HL-60/S4 (cell line): ENCODE measurements around the gene ZNF516.

Source experiments
- in situ Hi-C: fragments of 300-500 bp; cut with MboI; formaldehyde crosslinking; loops from 2 replicates; pipeline ENCODE4 v1.14.3; 2022; ENCODE audit warnings: low sequenced_read_pairs

The ZNF516 gene

GRCh38 chr18:76387608-76388007 lies 107.4 kb downstream of the ZNF516 start:
- in situ Hi-C loops, result no loop called here

DNA sequence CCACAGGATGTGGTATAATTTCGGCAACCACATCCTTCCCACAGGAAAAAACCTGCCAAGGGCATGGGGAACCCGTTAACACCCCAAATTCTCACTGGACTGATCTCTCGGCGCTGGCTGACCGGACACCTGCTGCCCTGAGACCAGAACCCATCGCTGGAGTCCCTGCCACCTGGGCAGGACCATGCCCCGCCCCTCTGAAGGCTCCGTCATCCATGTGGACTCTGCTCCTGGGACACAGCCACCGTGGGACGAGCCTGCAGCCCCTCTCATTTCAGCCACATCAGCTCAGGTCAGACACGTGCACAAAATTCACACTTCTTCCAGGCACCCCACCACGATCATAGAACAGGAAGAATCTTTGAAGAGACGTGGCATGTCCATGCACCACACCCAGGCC lies 108.2 kb downstream of the ZNF516 start:
- in situ Hi-C loops, result no loop called here

- in situ Hi-C loops, result no loop called here
Observed at GRCh38 chr18:76386071-76386470, 109.0 kb downstream of the ZNF516 start.

- in situ Hi-C loops, result no loop called here
Observed at GRCh38 chr18:76385681-76385975, 109.4 kb downstream of the ZNF516 start.

GRCh38 chr18:76384861-76385680 lies 110.0 kb downstream of the ZNF516 start:
- in situ Hi-C loops, result no loop called here

DNA sequence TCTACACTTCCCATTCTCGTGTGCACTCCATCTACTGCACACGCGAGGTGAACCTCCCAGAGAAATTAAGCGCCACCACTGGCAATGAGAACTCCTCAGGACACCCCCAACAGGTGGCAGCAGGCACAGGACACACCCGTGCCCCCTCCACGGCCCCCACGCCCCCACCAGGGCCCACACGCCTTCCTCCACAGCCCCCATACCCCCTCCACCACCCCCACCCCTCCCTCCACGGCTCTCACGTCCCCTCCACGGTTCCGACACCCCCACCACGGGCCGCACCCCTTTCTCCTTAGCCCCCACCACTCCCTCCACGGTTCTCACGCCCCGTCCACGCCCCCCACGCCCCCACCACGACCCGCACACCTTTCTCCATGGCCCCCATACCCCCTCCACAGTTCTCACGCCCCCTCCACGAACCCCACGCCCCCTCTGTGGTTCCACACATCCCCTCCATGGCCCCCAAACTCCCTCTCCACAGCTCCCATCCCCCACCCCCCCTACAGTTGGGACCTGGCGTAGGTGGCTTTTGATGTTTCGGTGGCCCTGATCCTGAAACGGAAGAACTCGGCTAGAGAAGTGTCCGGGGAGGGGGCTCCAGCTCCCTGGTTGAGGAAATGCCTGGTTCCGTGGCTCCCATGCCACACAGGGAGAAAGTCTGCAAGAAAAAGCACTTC lies 110.8 kb downstream of the ZNF516 start:
- in situ Hi-C loops, result no loop called here

GRCh38 chr18:76383636-76384035 lies 111.4 kb downstream of the ZNF516 start:
- in situ Hi-C loops, result no loop called here

- in situ Hi-C loops, result no loop called here
Observed at GRCh38 chr18:76382275-76382674, 112.8 kb downstream of the ZNF516 start.

GRCh38 chr18:76380791-76381405 lies 114.1 kb downstream of the ZNF516 start:
- in situ Hi-C loops, result no loop called here

DNA sequence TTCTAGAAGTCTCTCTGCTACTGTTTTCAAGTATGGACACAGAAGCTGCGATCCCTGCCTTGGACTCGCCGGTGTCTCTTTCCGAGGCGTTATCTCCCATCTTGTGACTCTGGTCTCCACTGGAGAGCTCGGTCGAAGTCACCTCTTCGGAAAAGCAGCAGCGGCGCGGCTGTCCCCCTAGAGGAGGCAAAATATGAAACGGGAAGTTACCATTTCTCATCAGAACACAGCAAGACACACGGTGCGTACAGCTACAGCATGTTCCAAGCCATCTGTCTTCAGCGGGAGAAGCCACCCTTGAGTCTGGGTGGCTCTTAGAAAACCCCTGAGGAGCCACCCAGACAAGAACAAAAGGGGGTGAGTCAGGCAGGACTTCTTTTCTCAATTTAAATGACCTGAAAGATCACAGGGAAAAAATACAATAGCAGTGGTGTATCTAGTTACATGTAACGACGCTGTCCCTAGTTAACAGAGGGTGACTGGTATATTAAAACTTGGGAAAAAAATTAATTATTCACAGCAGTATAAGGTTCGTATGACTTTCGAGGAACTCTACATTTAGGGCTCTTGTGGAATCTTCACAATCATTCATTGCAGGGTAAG lies 114.8 kb downstream of the ZNF516 start:
- in situ Hi-C loops, result no loop called here

DNA sequence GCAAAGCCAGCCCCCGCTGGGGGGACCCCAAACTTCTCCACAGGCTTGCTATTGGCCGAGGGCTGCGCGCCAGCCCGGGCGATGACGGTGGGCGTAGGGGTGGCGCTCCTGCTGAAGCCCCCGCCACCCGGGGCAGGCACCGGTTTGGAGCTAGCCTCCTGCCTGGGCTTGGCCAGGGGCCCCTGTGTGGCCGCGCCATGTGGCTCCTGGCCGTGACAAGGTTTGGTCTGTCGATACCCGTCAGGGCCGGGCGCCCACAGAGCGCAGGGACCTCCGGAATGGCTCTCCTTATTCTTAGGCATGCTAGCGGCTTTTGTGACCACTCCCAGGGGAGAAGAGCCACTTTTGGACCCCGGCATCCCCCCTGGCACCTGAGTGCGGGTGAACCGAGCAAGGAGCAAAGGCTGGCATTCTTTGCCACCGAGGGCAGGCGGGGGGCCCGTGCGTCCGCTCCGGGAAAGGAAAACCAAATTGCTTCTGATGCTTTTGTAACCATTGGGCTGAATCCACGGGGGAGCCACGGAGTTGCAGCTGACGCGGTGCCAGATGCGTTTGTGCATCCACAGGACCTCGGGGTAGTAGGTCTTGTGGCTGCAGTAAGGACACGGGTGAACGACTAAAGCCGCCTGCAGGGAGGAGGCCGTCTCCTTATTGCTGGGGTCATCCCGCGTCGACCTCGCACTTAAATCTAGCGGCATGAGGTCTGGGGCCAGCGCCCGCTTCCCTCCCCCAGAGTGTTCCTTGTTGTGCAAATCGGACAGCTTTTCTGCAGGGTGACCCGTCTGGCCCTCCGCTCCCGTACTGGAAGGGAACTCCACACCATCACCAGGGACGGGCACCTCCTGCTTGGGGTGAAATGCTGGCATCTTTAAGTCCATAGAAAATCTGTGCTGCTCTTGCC lies 115.6 kb downstream of the ZNF516 start:
- in situ Hi-C loops, result no loop called here

- in situ Hi-C loops, result no loop called here
Observed at GRCh38 chr18:76378526-76379215, 116.4 kb downstream of the ZNF516 start.

DNA sequence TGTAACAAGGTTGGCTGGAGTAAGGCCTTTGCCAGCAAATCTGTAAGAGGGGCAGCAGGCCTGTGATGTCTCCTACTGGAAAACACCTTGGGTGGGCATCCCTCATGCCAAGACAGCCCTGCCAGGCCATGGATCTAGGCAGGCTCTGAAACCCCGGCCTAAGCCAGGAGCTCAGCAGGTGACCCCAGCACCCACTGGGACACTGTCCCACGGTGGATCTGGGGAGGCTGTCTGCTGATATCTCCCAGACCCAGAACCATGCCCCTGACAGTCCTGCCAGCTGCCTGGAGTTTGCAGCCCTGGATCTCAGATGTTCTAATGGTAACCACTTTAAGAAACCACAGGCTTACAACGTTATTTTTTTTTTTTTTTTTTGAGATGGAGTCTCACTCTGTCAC lies 117.7 kb downstream of the ZNF516 start:
- in situ Hi-C loops, result no loop called here

- in situ Hi-C loops, result no loop called here
Observed at GRCh38 chr18:76376668-76377358, 118.2 kb downstream of the ZNF516 start.

DNA sequence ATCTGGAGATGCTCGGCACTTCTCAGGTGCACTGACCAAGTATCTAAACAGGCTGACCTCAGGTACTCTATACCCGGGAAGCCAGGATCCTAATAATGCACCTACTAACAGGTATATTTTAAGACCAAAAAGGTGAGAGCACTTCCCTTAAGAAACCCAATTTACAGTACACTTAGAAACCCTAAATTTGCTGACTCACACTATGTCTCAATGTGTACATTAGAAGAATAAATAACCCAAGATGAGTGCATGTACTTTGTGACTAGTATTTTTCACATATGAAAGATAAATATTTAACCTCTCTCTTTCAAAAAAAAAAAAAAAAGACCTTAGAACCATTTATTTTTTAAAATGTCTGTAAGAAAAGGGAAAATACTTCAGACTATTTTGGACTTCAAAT lies 118.8 kb downstream of the ZNF516 start:
- in situ Hi-C loops, result no loop called here

- in situ Hi-C loops, result no loop called here
Observed at GRCh38 chr18:76374330-76375281, 120.4 kb downstream of the ZNF516 start.

DNA sequence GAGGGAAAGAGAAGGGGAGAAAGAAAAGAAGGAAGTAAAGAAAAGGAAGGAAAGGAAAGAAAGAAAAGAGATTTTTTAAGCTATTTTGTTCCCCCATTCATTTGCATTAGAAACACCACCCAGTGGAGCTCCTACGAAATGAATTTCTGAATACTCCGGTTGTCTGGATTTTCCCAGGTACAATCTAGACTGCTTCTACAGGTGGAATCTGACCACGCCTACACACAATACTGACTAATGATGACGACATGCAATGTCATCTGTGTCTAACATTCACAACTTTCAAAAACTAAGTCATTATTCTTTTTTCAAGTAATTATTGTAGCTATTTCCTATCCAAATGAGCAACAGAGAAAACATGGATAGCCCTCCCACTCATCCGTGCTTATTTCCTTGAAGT lies 121.7 kb downstream of the ZNF516 start:
- in situ Hi-C loops, result no loop called here
